ENCODE data around the gene BORCS5.

GRCh38 chr12:12454315-12454714 is 97.4 kb downstream of the BORCS5 start:
- TF ChIP-seq CTCF (IDR thresholded peaks at IDR 0.05) (no peak), POLR2A (IDR thresholded peaks at IDR 0.05) (no peak)

Data from testis (tissue), 2 donors.